Activated CD4-positive, alpha-beta T cell treated with anti-CD3 and anti-CD28 coated beads, Interleukin-2, amount 50 U/mL, for 48 hours (primary cell): ENCODE data around the gene PLK5.

Experiments
- DNase-seq, 2 experiments: peaks; one replicate each; pipeline ENCODE4 v3.0.0-alpha.2; 2020

PLK5 gene

GRCh38 chr19:1556390-1557070 lies 32.7 kb downstream of the PLK5 start:
- no peak for DNase-seq

GRCh38 chr19:1558552-1558951 lies 34.7 kb downstream of the PLK5 start:
- no peak for DNase-seq

- no peak for DNase-seq
Measured at GRCh38 chr19:1560286-1560882, 36.5 kb downstream of the PLK5 start.

GRCh38 chr19:1561236-1561842 lies 37.5 kb downstream of the PLK5 start:
- no peak for DNase-seq

GRCh38 chr19:1563251-1563650 lies 39.4 kb downstream of the PLK5 start:
- no peak for DNase-seq

GRCh38 chr19:1566392-1567115 lies 42.7 kb downstream of the PLK5 start:
- no peak for DNase-seq

GRCh38 chr19:1567116-1567847 lies 43.4 kb downstream of the PLK5 start:
- no peak for DNase-seq

GRCh38 chr19:1567848-1568227 lies 44.0 kb downstream of the PLK5 start:
- DNase-seq = no peak

- DNase-seq = peak; percentile 76 to 77
Measured at GRCh38 chr19:1568320-1569019, 44.6 kb downstream of the PLK5 start, which contains the start of gene MEX3D. Gene MEX3D (minus strand): TSS chr19:1568325. CDS start chr19:1568058, 267 bp downstream.

GRCh38 chr19:1569997-1570396 lies 46.1 kb downstream of the PLK5 start:
- DNase-seq = no peak

- no peak for DNase-seq
Measured at GRCh38 chr19:1570836-1571235, 47.0 kb downstream of the PLK5 start.

- DNase-seq = no peak
Measured at GRCh38 chr19:1571358-1571757, 47.5 kb downstream of the PLK5 start.

GRCh38 chr19:1572795-1573194 lies 48.9 kb downstream of the PLK5 start:
- DNase-seq = no peak

- no peak for DNase-seq
Measured at GRCh38 chr19:1574354-1575136, 50.7 kb downstream of the PLK5 start.

- DNase-seq = no peak
Measured at GRCh38 chr19:1575323-1576241, 51.7 kb downstream of the PLK5 start.

- no peak for DNase-seq
Measured at GRCh38 chr19:1576242-1577089, 52.6 kb downstream of the PLK5 start.

GRCh38 chr19:1577090-1577928 lies 53.4 kb downstream of the PLK5 start:
- DNase-seq = no peak

GRCh38 chr19:1577929-1578618 lies 54.2 kb downstream of the PLK5 start:
- no peak for DNase-seq
